ENCODE measurements around the gene ZACN.

ZACN gene

GRCh38 chr17:76130473-76130872 is 51.5 kb downstream of the ZACN start:
- TF ChIP-seq POLR2AphosphoS5 (IDR thresholded peaks at IDR 0.05; ENCODE audit: low read depth, low read length) = no peak
- TF ChIP-seq FOXP2 (optimal IDR thresholded peaks at IDR 0.05; ENCODE audit: borderline replicate concordance, extremely low read depth, extremely low read length, insufficient read depth) = no peak
- TF ChIP-seq SIN3A (IDR thresholded peaks at IDR 0.05; ENCODE audit: borderline replicate concordance, insufficient read depth, low read length) = no peak
- no peak for TF ChIP-seq TAF1 (IDR thresholded peaks at IDR 0.05; ENCODE audit: borderline replicate concordance, insufficient read depth, low read length)
- no peak for TF ChIP-seq REST (IDR thresholded peaks at IDR 0.05; ENCODE audit: insufficient read depth in 1 of 2, low read depth in 2 of 2, low read length in 2 of 2)

- TF ChIP-seq SIN3A (IDR thresholded peaks at IDR 0.05; ENCODE audit: borderline replicate concordance, insufficient read depth, low read length) (no peak), FOXP2 (optimal IDR thresholded peaks at IDR 0.05; ENCODE audit: borderline replicate concordance, extremely low read depth, extremely low read length, insufficient read depth) (no peak), TAF1 (IDR thresholded peaks at IDR 0.05; ENCODE audit: borderline replicate concordance, insufficient read depth, low read length) (no peak), POLR2AphosphoS5 (IDR thresholded peaks at IDR 0.05; ENCODE audit: low read depth, low read length) (no peak)
These were observed 52.2 kb downstream of the ZACN start for GRCh38 chr17:76131051-76131691.

- TF ChIP-seq FOXP2 (optimal IDR thresholded peaks at IDR 0.05; ENCODE audit: borderline replicate concordance, extremely low read depth, extremely low read length, insufficient read depth) = no peak
- TF ChIP-seq TAF1 (IDR thresholded peaks at IDR 0.05; ENCODE audit: borderline replicate concordance, insufficient read depth, low read length) = no peak
- TF ChIP-seq SIN3A (IDR thresholded peaks at IDR 0.05; ENCODE audit: borderline replicate concordance, insufficient read depth, low read length) = no peak
- no peak for TF ChIP-seq REST (IDR thresholded peaks at IDR 0.05; ENCODE audit: insufficient read depth in 1 of 2, low read depth in 2 of 2, low read length in 2 of 2)
- no peak for TF ChIP-seq POLR2AphosphoS5 (IDR thresholded peaks at IDR 0.05; ENCODE audit: low read depth, low read length)
These were observed 53.0 kb downstream of the ZACN start for GRCh38 chr17:76131692-76132573.
